ENCODE results near the gene NBR1.

DNA sequence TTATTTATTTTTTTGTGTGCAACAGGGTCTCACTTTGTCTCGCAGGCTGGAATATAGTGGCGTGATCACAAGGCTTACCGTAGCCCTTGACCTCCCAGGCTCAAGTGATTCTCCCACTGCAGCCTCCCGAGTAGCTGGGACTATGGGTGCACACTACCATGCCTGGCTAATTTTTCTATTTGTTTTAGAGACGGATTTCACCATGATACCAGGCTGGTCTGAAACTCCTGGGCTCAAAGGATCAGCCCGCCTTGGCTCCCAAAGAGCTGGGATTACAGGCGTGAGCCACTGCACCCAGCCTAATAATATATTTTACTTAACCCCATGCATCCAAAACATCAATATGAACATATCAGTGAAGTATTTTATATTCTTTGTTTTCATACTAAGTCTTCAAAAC, 55.4 kb downstream of the NBR1 start:
- TF ChIP-seq, protein P1, sequence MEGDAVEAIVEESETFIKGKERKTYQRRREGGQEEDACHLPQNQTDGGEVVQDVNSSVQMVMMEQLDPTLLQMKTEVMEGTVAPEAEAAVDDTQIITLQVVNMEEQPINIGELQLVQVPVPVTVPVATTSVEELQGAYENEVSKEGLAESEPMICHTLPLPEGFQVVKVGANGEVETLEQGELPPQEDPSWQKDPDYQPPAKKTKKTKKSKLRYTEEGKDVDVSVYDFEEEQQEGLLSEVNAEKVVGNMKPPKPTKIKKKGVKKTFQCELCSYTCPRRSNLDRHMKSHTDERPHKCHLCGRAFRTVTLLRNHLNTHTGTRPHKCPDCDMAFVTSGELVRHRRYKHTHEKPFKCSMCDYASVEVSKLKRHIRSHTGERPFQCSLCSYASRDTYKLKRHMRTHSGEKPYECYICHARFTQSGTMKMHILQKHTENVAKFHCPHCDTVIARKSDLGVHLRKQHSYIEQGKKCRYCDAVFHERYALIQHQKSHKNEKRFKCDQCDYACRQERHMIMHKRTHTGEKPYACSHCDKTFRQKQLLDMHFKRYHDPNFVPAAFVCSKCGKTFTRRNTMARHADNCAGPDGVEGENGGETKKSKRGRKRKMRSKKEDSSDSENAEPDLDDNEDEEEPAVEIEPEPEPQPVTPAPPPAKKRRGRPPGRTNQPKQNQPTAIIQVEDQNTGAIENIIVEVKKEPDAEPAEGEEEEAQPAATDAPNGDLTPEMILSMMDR (IDR thresholded peaks at IDR 0.05; ENCODE audit: insufficient read depth, low read length), result no peak
- TF ChIP-seq GABPA (IDR thresholded peaks at IDR 0.05; ENCODE audit: low read depth), result no peak
- TF ChIP-seq, protein P2, sequence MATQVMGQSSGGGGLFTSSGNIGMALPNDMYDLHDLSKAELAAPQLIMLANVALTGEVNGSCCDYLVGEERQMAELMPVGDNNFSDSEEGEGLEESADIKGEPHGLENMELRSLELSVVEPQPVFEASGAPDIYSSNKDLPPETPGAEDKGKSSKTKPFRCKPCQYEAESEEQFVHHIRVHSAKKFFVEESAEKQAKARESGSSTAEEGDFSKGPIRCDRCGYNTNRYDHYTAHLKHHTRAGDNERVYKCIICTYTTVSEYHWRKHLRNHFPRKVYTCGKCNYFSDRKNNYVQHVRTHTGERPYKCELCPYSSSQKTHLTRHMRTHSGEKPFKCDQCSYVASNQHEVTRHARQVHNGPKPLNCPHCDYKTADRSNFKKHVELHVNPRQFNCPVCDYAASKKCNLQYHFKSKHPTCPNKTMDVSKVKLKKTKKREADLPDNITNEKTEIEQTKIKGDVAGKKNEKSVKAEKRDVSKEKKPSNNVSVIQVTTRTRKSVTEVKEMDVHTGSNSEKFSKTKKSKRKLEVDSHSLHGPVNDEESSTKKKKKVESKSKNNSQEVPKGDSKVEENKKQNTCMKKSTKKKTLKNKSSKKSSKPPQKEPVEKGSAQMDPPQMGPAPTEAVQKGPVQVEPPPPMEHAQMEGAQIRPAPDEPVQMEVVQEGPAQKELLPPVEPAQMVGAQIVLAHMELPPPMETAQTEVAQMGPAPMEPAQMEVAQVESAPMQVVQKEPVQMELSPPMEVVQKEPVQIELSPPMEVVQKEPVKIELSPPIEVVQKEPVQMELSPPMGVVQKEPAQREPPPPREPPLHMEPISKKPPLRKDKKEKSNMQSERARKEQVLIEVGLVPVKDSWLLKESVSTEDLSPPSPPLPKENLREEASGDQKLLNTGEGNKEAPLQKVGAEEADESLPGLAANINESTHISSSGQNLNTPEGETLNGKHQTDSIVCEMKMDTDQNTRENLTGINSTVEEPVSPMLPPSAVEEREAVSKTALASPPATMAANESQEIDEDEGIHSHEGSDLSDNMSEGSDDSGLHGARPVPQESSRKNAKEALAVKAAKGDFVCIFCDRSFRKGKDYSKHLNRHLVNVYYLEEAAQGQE (IDR thresholded peaks at IDR 0.05; ENCODE audit: insufficient replicate concordance, low read depth), result no peak
- no peak for TF ChIP-seq POLR2AphosphoS5 (IDR thresholded peaks at IDR 0.05; ENCODE audit: low read depth)

Measured in HL-60 (cell line).